ENCODE results near the gene NID1.

- TF ChIP-seq CTCF (optimal IDR thresholded peaks at IDR 0.05 in 1 of 3, IDR thresholded peaks at IDR 0.05 in 1 of 3, conservative IDR thresholded peaks at IDR 0.05 in 1 of 3; ENCODE audit: extremely low read depth in 1 of 3, insufficient read depth in 2 of 3, low read length in 3 of 3), result no peak
- no peak for TF ChIP-seq EZH2 (IDR thresholded peaks at IDR 0.05; ENCODE audit: low read length)
These were observed 83.9 kb downstream of the NID1 start for GRCh38 chr1:235980976-235981375.

Data from keratinocyte (primary cell).